OCI-LY1 (cell line): ENCODE results near the gene MTMR3.

ENCODE experiments used
- CTCF ChIP-seq: fragments of 200-600 bp; sonication (generic), shearing (Covaris generic); IDR thresholded peaks from 2 replicates; pipeline ENCODE4 v1.5.1; 2017; ENCODE audit warnings: mild to moderate bottlenecking, antibody characterized with exemption, low read length, moderate library complexity, mixed read lengths
- EZH2 ChIP-seq: fragments of 200-600 bp; sonication (generic), shearing (Covaris generic); IDR thresholded peaks from 2 replicates; pipeline ENCODE4 v1.8.0; 2017; ENCODE audit warnings: borderline replicate concordance, mixed run types, mild to moderate bottlenecking, antibody characterized with exemption, low read length, moderate library complexity, mixed read lengths

DNA sequence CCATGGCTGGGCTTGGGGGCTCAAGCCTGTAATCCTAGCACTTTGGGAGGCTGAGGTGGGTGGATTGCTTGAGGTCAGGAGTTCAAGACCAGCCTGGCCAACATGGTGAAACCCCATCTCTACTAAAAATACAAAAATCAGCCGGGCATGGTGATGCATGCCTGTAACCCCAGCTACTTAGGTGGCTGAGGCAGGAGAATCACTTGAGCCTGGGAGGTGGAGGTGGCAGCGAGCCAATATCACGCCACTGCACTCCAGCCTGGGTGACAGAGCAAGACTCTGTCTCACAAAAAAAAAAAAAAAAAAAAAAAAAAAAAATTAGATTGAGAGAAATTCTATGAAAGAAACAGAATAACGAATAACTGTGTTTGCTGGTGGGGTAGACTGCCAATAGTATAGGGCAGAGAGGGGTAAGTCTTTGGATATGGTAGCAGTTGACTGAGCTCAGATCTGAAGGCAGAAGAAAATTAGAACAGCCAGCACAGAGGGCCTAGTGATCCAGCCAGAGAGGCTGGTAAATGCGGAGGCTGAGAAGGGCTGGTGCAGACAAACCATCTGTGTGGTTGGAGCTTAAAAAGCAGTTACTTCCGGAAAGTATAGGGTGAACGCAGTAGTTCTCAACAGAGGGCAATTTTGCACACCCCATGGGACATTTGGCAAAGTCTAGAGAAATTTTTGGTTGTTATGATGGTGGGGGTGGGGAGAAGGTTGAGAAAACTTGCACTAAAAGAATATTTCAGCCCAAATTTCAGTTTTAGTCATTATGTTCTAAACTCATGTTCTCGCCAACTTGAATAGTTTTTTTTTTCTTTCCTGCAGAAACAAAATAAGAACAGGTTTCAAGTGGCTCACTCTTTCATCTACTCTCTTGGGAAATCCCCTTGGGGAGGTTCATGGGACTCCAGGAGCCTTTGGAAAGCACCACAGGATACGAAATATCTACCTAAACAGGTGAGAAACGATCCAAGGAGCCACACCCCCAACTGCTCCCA, 195.6 kb downstream of the MTMR3 start:
- no peak for TF ChIP-seq EZH2
- TF ChIP-seq CTCF = no peak
